ENCODE results near the gene PIP5K1B. TPM values are rescaled to one million over a fixed set of nuclear protein-coding genes. Genes with fewer than 3 reads are reported as not detected.

Gene PIP5K1B
- total and polyA plus RNA-seq, 2 of the 13 experiments (the other 11 are each of a cell fraction or from before 2014, with no cell fraction given), result 15.8 to 17.5 TPM

DNA sequence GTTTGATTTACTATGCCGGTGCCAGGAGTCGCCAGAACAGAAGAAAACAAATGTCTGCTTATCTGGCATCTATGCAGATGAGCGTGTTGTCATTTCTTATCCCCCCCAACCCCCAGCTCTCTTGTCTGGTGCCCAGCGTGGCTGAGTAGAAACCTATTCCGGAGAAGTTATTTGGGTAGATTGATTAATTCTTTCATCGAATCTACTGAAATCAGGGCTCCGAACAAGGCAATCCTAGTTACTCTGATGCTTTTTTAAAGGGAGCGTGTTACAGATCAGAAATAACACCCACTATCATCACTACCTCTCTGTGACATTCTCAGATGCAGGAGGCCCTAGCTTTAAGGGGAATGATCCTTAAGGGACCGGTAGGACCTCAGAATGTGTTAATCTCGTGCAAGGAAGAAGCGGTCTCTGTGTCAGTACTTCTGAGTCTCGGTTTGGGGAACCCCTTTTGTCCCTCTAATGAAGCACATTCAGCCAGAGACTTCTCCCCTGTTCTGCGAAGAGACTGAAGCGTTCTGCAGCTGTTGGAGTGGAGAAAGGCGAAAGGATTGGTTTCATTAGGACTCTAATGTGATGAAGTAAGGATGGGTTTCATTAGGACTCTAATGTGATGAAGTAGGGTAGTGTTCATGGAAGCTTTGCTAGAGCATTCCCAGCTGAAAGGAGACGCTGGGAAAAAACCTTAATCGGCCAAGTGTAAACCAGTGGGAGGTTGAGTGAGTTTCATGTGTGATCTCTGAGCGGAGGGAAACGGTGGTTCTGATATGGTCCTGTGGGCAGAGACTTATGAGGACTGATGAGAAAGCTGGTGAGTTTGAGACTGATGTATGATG, 1.5 kb downstream of the PIP5K1B start:
- peak; percentile 34 for FAIRE-seq
- TF ChIP-seq, protein P1, sequence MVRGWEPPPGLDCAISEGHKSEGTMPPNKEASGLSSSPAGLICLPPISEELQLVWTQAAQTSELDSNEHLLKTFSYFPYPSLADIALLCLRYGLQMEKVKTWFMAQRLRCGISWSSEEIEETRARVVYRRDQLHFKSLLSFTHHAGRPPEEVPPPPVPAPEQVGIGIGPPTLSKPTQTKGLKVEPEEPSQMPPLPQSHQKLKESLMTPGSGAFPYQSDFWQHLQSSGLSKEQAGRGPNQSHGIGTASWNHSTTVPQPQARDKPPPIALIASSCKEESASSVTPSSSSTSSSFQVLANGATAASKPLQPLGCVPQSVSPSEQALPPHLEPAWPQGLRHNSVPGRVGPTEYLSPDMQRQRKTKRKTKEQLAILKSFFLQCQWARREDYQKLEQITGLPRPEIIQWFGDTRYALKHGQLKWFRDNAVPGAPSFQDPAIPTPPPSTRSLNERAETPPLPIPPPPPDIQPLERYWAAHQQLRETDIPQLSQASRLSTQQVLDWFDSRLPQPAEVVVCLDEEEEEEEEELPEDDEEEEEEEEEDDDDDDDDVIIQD (CRISPR knock-in tag; IDR thresholded peaks at IDR 0.05; ENCODE audit: low read depth), result no peak
- TF ChIP-seq HOXD1 (CRISPR knock-in tag; IDR thresholded peaks at IDR 0.05) (no peak), SKI (IDR thresholded peaks at IDR 0.05; ENCODE audit: partially characterized antibody) (no peak), ZSCAN29 (CRISPR knock-in tag; conservative IDR thresholded peaks at IDR 0.05) (peak; percentile 19; the same call in 1 of the 2 replicates), IRF1 (CRISPR knock-in tag; IDR thresholded peaks at IDR 0.05; ENCODE audit: low read depth) (no peak), E2F2 (CRISPR knock-in tag; IDR thresholded peaks at IDR 0.05; ENCODE audit: borderline replicate concordance) (no peak), ELF3 (CRISPR knock-in tag; IDR thresholded peaks at IDR 0.05) (no peak), RAD21 (CRISPR knock-in tag; IDR thresholded peaks at IDR 0.05) (no peak), ZNF772 (CRISPR knock-in tag; IDR thresholded peaks at IDR 0.05) (no peak), RXRA (CRISPR knock-in tag; IDR thresholded peaks at IDR 0.05) (no peak), ZNF570 (CRISPR knock-in tag; IDR thresholded peaks at IDR 0.05; ENCODE audit: borderline replicate concordance) (peak; percentile 35; the same call in 1 of the 2 replicates)
- POLR2A ChIA-PET, result interaction anchor here (0.7 to 3.9 kb wide), 5 partner anchors 21 to 73 kb away, joined by 3 to 33 read pairs (median 24); a partner anchor contains a TSS

More for the DNA sequence above, 1.5 kb downstream of the PIP5K1B start:
- in situ Hi-C loops (cut with HindIII; ENCODE audit: extremely low pct_ligation_motif_present, low pct_unique_long_range_greater_than_20kb) (loop anchor here (5.0 to 10.0 kb wide), 3 partner anchors 76 to 298 kb away; a partner anchor contains a TSS), intact Hi-C loops (cut with micrococcal nuclease; ENCODE audit: unreplicated experiment) (loop anchor here (1.0 to 10.0 kb wide), 3 partner anchors 74 to 318 kb away; a partner anchor contains a TSS)
- peaks cover 77% of the 10 kb centered on the region for H3K4me1 ChIP-seq (ENCODE audit: insufficient read depth, low read length)
- H2AFZ ChIP-seq (ENCODE audit: low read length), result peak overlapping the region; percentile 37
- peak overlapping the region; percentile 86 for H3K9ac ChIP-seq (ENCODE audit: insufficient read depth, low read depth, low read length)
- H3K36me3 ChIP-seq (replicated peaks in 1 of 2; ENCODE audit: control insufficient read depth in 1 of 2, insufficient read depth in 2 of 2, low read length in 2 of 2), result no peaks in the 10 kb centered on the region
- CTCF ChIA-PET (ENCODE audit: low intra/inter-chr PET ratio, low total read pairs), result interaction anchor here (1.4 kb wide), 1 partner anchor 138 kb away, joined by 3 read pairs; no protein-coding TSS in a partner anchor
- H3K27me3 ChIP-seq (ENCODE audit: control insufficient read depth in 1 of 2, insufficient read depth in 2 of 2, low read length in 2 of 2), result no peaks in the 10 kb centered on the region; a peak in 1 of 5 replicates
- BruUV-seq (replicated peaks), result TSS peak; percentile 53
- no peaks in the 10 kb centered on the region for H3K9me3 ChIP-seq (ENCODE audit: low read length)
- H4K20me1 ChIP-seq (ENCODE audit: insufficient read depth, low read length), result no peaks in the 10 kb centered on the region
- DNase-seq (ENCODE audit: low spot score), result no peak
- H3K79me2 ChIP-seq (ENCODE audit: insufficient read depth, low read length), result peaks cover 59% of the 10 kb centered on the region
- 3% methylated on average over 19 of the region's 19 CpGs for WGBS (ENCODE audit: low lambda C conversion rate)
- H3K27ac ChIP-seq (ENCODE audit: extremely low read length, insufficient read depth, low read length), result peak overlapping the region; percentile 68
- ATAC-seq, result no peak; the same call in 2 of the 3 replicates
- peak overlapping the region; percentile 87 to 89 (median 88) for H3K4me3 ChIP-seq (replicated peaks in 1 of 3; ENCODE audit: insufficient read depth in 1 of 3, low read depth in 2 of 3, low read length in 3 of 3)
- H3K4me2 ChIP-seq (ENCODE audit: low read depth, low read length), result peak overlapping the region; percentile 78
